CD4-positive, alpha-beta T cell treated with Interferon alpha-2 for 1 hour (primary cell): ENCODE data around the gene APBA1.

Experiments used
- DNase-seq, 2 donors: peaks; one replicate each; pipeline ENCODE4 v3.0.0-alpha.2; 2020 to 2022

Gene APBA1

GRCh38 chr9:69574057-69574456 is 98.1 kb downstream of the APBA1 start:
- DNase-seq, result no peak

GRCh38 chr9:69573651-69574050 is 98.5 kb downstream of the APBA1 start:
- DNase-seq, result no peak

GRCh38 chr9:69572611-69573010 is 99.6 kb downstream of the APBA1 start:
- DNase-seq, result no peak

- no peak for DNase-seq
Measured at GRCh38 chr9:69571032-69571431, 101.1 kb downstream of the APBA1 start.

GRCh38 chr9:69569738-69570451 is 102.3 kb downstream of the APBA1 start:
- no peak for DNase-seq

GRCh38 chr9:69564557-69564956 is 107.6 kb downstream of the APBA1 start:
- no peak for DNase-seq

- no peak for DNase-seq
Measured at GRCh38 chr9:69559126-69559525, 113.0 kb downstream of the APBA1 start.

GRCh38 chr9:69556707-69557106 is 115.5 kb downstream of the APBA1 start:
- DNase-seq, result no peak

- no peak for DNase-seq
Measured at GRCh38 chr9:69555802-69556201, 116.4 kb downstream of the APBA1 start.

- no peak for DNase-seq
Measured at GRCh38 chr9:69554945-69555344, 117.2 kb downstream of the APBA1 start.

GRCh38 chr9:69549310-69550202 is 122.6 kb downstream of the APBA1 start:
- peak in 1 of 2 donors; percentile 50 for DNase-seq

GRCh38 chr9:69548681-69549080 is 123.5 kb downstream of the APBA1 start:
- no peak for DNase-seq

GRCh38 chr9:69546265-69546664 is 125.9 kb downstream of the APBA1 start:
- no peak for DNase-seq

GRCh38 chr9:69542942-69543704 is 129.0 kb downstream of the APBA1 start:
- DNase-seq, result no peak

GRCh38 chr9:69542058-69542457 is 130.1 kb downstream of the APBA1 start:
- DNase-seq, result no peak

- no peak for DNase-seq
Measured at GRCh38 chr9:69535911-69536310, 136.3 kb downstream of the APBA1 start.

- no peak for DNase-seq
Measured at GRCh38 chr9:69535286-69535832, 136.8 kb downstream of the APBA1 start.

- DNase-seq, result no peak
Measured at GRCh38 chr9:69532396-69532795, 139.8 kb downstream of the APBA1 start.

- DNase-seq, result no peak
Measured at GRCh38 chr9:69527454-69527853, 144.7 kb downstream of the APBA1 start.

- no peak for DNase-seq
Measured at GRCh38 chr9:69526699-69527098, 145.5 kb downstream of the APBA1 start.

- DNase-seq, result no peak
Measured at GRCh38 chr9:69519470-69520240, 152.5 kb downstream of the APBA1 start.
